ENCODE results near the gene LIN54. TPM values are rescaled to one million over a fixed set of nuclear protein-coding genes. Genes with fewer than 3 reads are reported as not detected.

Gene LIN54
- total and polyA plus RNA-seq, 2 of the 13 experiments (the other 11 are each of a cell fraction or from before 2014, with no cell fraction given): 25.2 to 32.9 TPM

DNA sequence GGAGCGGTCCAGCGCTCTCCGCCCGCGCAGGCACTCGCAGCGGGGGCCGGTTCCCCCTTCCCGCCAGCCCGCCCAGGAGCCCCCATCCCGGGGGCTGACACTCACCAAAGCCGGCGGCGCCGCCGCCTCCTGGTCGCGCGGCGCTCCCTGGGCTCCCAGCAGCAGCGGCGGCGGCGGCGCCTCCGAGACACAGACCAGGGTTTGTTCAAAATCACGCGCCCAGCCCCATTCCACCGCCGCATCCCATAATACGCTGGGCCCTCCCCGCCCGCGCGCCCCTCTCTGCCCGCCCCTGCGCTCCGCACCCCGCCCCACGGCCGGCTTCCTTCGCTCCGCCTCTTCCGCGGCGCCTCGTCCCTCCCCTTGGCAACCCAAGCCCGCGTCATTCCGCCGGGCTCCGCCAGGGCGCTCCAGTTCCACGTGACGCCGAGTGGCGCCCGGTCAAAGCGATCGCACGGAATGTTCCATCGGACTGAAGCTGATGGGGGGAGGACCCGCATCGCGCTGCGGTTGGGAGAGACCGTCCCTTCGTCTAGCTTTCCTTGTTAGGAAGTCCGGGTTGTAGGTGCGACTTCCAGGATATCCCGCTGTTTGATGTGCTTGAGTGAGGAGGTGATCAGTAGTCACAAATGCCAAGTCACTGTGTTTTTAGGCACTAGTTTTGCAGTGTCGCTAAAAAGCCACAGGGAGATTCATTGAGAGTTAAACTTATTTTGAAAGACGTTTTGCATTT is 2.2 kb upstream of the LIN54 start (continued):
- TF ChIP-seq, protein P1, sequence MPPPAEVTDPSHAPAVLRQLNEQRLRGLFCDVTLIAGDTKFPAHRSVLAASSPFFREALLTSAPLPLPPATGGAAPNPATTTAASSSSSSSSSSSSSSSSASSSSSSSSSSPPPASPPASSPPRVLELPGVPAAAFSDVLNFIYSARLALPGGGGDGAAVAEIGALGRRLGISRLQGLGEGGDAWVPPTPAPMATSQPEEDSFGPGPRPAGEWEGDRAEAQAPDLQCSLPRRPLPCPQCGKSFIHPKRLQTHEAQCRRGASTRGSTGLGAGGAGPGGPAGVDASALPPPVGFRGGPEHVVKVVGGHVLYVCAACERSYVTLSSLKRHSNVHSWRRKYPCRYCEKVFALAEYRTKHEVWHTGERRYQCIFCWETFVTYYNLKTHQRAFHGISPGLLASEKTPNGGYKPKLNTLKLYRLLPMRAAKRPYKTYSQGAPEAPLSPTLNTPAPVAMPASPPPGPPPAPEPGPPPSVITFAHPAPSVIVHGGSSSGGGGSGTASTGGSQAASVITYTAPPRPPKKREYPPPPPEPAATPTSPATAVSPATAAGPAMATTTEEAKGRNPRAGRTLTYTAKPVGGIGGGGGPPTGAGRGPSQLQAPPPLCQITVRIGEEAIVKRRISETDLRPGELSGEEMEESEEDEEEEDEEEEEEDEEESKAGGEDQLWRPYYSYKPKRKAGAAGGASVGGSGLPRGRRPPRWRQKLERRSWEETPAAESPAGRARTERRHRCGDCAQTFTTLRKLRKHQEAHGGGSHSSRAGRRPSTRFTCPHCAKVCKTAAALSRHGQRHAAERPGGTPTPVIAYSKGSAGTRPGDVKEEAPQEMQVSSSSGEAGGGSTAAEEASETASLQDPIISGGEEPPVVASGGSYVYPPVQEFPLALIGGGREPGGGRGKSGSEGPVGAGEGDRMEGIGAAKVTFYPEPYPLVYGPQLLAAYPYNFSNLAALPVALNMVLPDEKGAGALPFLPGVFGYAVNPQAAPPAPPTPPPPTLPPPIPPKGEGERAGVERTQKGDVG (CRISPR knock-in tag; IDR thresholded peaks at IDR 0.05; ENCODE audit: borderline replicate concordance): no peak
- TF ChIP-seq MTF1 (CRISPR knock-in tag; IDR thresholded peaks at IDR 0.05) (no peak), SOX5 (CRISPR knock-in tag; IDR thresholded peaks at IDR 0.05; ENCODE audit: borderline replicate concordance) (peak; percentile 78), SRY (CRISPR knock-in tag; IDR thresholded peaks at IDR 0.05) (no peak), ZNF160 (CRISPR knock-in tag; IDR thresholded peaks at IDR 0.05) (no peak), NR2C2 (CRISPR knock-in tag; IDR thresholded peaks at IDR 0.05; ENCODE audit: borderline replicate concordance) (peak; percentile 65; the same call in 1 of the 2 replicates), FOXC1 (CRISPR knock-in tag; IDR thresholded peaks at IDR 0.05; ENCODE audit: borderline replicate concordance) (peak; percentile 65; the same call in 1 of the 2 replicates), NFRKB (IDR thresholded peaks at IDR 0.05) (no peak), EHMT2 (IDR thresholded peaks at IDR 0.05; ENCODE audit: borderline replicate concordance, low read depth, low read length) (no peak), ZNF224 (CRISPR knock-in tag; IDR thresholded peaks at IDR 0.05) (no peak), POLR2A (IDR thresholded peaks at IDR 0.05; ENCODE audit: insufficient read depth in 1 of 2, low read depth in 2 of 2, low read length in 2 of 2) (peak; percentile 69 to 85), ZNF10 (CRISPR knock-in tag; IDR thresholded peaks at IDR 0.05; ENCODE audit: borderline replicate concordance, low read depth) (no peak), SUZ12 (IDR thresholded peaks at IDR 0.05; ENCODE audit: low read depth, low read length) (no peak), ARNT (IDR thresholded peaks at IDR 0.05) (no peak), ATF7 (IDR thresholded peaks at IDR 0.05) (peak; percentile 76), ATF7 (CRISPR knock-in tag; IDR thresholded peaks at IDR 0.05) (no peak)
- TF ChIP-seq, protein P2, sequence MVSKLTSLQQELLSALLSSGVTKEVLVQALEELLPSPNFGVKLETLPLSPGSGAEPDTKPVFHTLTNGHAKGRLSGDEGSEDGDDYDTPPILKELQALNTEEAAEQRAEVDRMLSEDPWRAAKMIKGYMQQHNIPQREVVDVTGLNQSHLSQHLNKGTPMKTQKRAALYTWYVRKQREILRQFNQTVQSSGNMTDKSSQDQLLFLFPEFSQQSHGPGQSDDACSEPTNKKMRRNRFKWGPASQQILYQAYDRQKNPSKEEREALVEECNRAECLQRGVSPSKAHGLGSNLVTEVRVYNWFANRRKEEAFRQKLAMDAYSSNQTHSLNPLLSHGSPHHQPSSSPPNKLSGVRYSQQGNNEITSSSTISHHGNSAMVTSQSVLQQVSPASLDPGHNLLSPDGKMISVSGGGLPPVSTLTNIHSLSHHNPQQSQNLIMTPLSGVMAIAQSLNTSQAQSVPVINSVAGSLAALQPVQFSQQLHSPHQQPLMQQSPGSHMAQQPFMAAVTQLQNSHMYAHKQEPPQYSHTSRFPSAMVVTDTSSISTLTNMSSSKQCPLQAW (CRISPR knock-in tag; IDR thresholded peaks at IDR 0.05): peak; percentile 97
- TF ChIP-seq, protein P3, sequence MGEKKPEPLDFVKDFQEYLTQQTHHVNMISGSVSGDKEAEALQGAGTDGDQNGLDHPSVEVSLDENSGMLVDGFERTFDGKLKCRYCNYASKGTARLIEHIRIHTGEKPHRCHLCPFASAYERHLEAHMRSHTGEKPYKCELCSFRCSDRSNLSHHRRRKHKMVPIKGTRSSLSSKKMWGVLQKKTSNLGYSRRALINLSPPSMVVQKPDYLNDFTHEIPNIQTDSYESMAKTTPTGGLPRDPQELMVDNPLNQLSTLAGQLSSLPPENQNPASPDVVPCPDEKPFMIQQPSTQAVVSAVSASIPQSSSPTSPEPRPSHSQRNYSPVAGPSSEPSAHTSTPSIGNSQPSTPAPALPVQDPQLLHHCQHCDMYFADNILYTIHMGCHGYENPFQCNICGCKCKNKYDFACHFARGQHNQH (CRISPR knock-in tag; IDR thresholded peaks at IDR 0.05): peak; percentile 91
- TF ChIP-seq, protein P4, sequence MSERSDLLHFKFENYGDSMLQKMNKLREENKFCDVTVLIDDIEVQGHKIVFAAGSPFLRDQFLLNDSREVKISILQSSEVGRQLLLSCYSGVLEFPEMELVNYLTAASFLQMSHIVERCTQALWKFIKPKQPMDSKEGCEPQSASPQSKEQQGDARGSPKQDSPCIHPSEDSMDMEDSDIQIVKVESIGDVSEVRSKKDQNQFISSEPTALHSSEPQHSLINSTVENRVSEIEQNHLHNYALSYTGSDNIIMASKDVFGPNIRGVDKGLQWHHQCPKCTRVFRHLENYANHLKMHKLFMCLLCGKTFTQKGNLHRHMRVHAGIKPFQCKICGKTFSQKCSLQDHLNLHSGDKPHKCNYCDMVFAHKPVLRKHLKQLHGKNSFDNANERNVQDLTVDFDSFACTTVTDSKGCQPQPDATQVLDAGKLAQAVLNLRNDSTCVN (CRISPR knock-in tag; IDR thresholded peaks at IDR 0.05; ENCODE audit: borderline replicate concordance): peak; percentile 79
- TF ChIP-seq, protein P5, sequence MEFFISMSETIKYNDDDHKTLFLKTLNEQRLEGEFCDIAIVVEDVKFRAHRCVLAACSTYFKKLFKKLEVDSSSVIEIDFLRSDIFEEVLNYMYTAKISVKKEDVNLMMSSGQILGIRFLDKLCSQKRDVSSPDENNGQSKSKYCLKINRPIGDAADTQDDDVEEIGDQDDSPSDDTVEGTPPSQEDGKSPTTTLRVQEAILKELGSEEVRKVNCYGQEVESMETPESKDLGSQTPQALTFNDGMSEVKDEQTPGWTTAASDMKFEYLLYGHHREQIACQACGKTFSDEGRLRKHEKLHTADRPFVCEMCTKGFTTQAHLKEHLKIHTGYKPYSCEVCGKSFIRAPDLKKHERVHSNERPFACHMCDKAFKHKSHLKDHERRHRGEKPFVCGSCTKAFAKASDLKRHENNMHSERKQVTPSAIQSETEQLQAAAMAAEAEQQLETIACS (CRISPR knock-in tag; IDR thresholded peaks at IDR 0.05): no peak
- TF ChIP-seq, protein P6, sequence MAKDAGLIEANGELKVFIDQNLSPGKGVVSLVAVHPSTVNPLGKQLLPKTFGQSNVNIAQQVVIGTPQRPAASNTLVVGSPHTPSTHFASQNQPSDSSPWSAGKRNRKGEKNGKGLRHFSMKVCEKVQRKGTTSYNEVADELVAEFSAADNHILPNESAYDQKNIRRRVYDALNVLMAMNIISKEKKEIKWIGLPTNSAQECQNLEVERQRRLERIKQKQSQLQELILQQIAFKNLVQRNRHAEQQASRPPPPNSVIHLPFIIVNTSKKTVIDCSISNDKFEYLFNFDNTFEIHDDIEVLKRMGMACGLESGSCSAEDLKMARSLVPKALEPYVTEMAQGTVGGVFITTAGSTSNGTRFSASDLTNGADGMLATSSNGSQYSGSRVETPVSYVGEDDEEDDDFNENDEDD (CRISPR knock-in tag; IDR thresholded peaks at IDR 0.05; ENCODE audit: borderline replicate concordance): peak; percentile 90; the same call in 1 of the 2 replicates
